Kidney glomerular epithelial cell (primary cell): ENCODE measurements around the gene RO60.

Experiments
- DNase-seq: peaks from one replicate; lab custom pipeline; 2025; lab: John Stamatoyannopoulos, UW

Gene RO60

DNA sequence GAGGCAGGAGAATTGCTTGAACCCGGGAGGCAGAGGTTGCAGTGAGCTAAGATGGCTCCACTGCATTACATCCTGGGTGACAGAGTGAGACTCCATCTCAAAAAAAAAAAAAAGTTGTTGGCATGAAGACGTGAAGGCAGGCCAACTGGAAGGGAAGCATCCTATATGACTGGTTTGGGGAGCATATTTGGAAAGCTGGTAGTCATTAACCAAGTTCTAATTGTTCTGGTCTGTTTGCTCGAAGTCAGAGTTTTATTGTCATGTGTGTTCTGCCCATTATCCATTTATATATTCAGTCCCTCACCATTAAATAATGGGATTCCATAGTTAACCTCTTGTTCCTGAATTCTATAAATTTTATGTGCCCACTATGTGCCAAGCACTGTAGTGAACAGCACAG lies 49.1 kb downstream of the RO60 start:
- no peak for DNase-seq
